HUES48 (cell line): Measurements from ENCODE around the gene SELENOO.
A peak's percentile ranks its signal among the peaks of the same experiment; 100 is the strongest.

Experiments
- H3K27ac ChIP-seq: one replicate; pipeline ENCODE4 v1.7.0; 2013; ENCODE audit warnings: low read depth, low read length, inconsistent platforms
- H3K27me3 ChIP-seq: 2 replicates; pipeline ENCODE4 v1.6.1; 2013; ENCODE audit warnings: mild to moderate bottlenecking, low read length; ENCODE audit not compliant: control insufficient read depth, insufficient read depth
- H3K36me3 ChIP-seq: 2 replicates; pipeline ENCODE4 v1.6.1; 2013; ENCODE audit warnings: low read length; ENCODE audit not compliant: control insufficient read depth, insufficient read depth
- H3K4me1 ChIP-seq: 2 replicates; pipeline ENCODE4 v1.6.1; 2013; ENCODE audit warnings: mild to moderate bottlenecking, low read length; ENCODE audit not compliant: control insufficient read depth, insufficient read depth
- H3K4me3 ChIP-seq: 2 replicates; pipeline ENCODE4 v1.5.1; 2013; ENCODE audit warnings: mild to moderate bottlenecking, low read depth, low read length
- H3K9ac ChIP-seq: 2 replicates; pipeline ENCODE4 v1.6.1; 2013; ENCODE audit warnings: mild to moderate bottlenecking, low read depth, low read length, moderate library complexity
- H3K9me3 ChIP-seq: 2 replicates; pipeline ENCODE4 v1.6.1; 2013; ENCODE audit warnings: low read length; ENCODE audit not compliant: control insufficient read depth, insufficient read depth

Gene SELENOO

GRCh38 chr22:50255099-50255498, 54.3 kb downstream of the SELENOO start:
- Histone ChIP-seq H3K36me3 (peaks cover 7% of the 10 kb centered on the region; the same call in 1 of the 2 replicates), H3K27ac (no peak overlapping the region), H3K4me3 (no peak overlapping the region), H3K4me1 (peaks cover 2% of the 10 kb centered on the region; the same call in 1 of the 2 replicates), H3K27me3 (peaks cover 2% of the 10 kb centered on the region), H3K9ac (no peak overlapping the region), H3K9me3 (no peaks in the 10 kb centered on the region)

GRCh38 chr22:50255607-50256006, 54.8 kb downstream of the SELENOO start:
- Histone ChIP-seq H3K9ac (no peak overlapping the region), H3K9me3 (no peaks in the 10 kb centered on the region), H3K4me3 (no peak overlapping the region), H3K27me3 (peaks cover 7% of the 10 kb centered on the region), H3K27ac (no peak overlapping the region), H3K4me1 (no peaks in the 10 kb centered on the region; the same call in 1 of the 2 replicates), H3K36me3 (peaks cover 7% of the 10 kb centered on the region; the same call in 1 of the 2 replicates)

- Histone ChIP-seq H3K27ac (no peak overlapping the region), H3K4me1 (no peaks in the 10 kb centered on the region; the same call in 1 of the 2 replicates), H3K27me3 (peaks cover 11% of the 10 kb centered on the region), H3K36me3 (peaks cover 7% of the 10 kb centered on the region; the same call in 1 of the 2 replicates), H3K4me3 (no peak overlapping the region), H3K9me3 (no peaks in the 10 kb centered on the region), H3K9ac (no peak overlapping the region)
Observed at GRCh38 chr22:50256258-50256862, 55.5 kb downstream of the SELENOO start.

- H3K4me3 ChIP-seq: no peak overlapping the region
- no peak overlapping the region for H3K27ac ChIP-seq
- no peaks in the 10 kb centered on the region for H3K9me3 ChIP-seq
- peaks cover 7% of the 10 kb centered on the region; the same call in 1 of the 2 replicates for H3K36me3 ChIP-seq
- H3K9ac ChIP-seq: no peak overlapping the region
- H3K27me3 ChIP-seq: peaks cover 13% of the 10 kb centered on the region
- peaks cover 1% of the 10 kb centered on the region for H3K4me1 ChIP-seq
Observed at GRCh38 chr22:50257041-50257440, 56.2 kb downstream of the SELENOO start.

GRCh38 chr22:50257451-50258360, 56.9 kb downstream of the SELENOO start:
- H3K4me3 ChIP-seq: no peak overlapping the region
- H3K4me1 ChIP-seq: peaks cover 8% of the 10 kb centered on the region
- peaks cover 7% of the 10 kb centered on the region; the same call in 1 of the 2 replicates for H3K36me3 ChIP-seq
- no peaks in the 10 kb centered on the region for H3K9me3 ChIP-seq
- H3K9ac ChIP-seq: no peak overlapping the region
- no peak overlapping the region for H3K27ac ChIP-seq
- peaks cover 18% of the 10 kb centered on the region for H3K27me3 ChIP-seq

- Histone ChIP-seq H3K4me1 (peaks cover 13% of the 10 kb centered on the region), H3K27me3 (peaks cover 25% of the 10 kb centered on the region), H3K27ac (no peak overlapping the region), H3K9ac (no peak overlapping the region), H3K36me3 (peaks cover 7% of the 10 kb centered on the region; the same call in 1 of the 2 replicates), H3K4me3 (no peak overlapping the region), H3K9me3 (no peaks in the 10 kb centered on the region)
Observed at GRCh38 chr22:50258361-50259292, 57.8 kb downstream of the SELENOO start.

GRCh38 chr22:50259302-50259701, 58.5 kb downstream of the SELENOO start:
- Histone ChIP-seq H3K4me1 (peaks cover 13% of the 10 kb centered on the region), H3K36me3 (peaks cover 7% of the 10 kb centered on the region; the same call in 1 of the 2 replicates), H3K4me3 (no peak overlapping the region), H3K27me3 (peaks cover 25% of the 10 kb centered on the region), H3K9ac (no peak overlapping the region), H3K27ac (no peak overlapping the region), H3K9me3 (no peaks in the 10 kb centered on the region)

GRCh38 chr22:50260434-50260800, 59.6 kb downstream of the SELENOO start:
- H3K27ac ChIP-seq: no peak overlapping the region
- peaks cover 7% of the 10 kb centered on the region; the same call in 1 of the 2 replicates for H3K36me3 ChIP-seq
- H3K4me3 ChIP-seq: peak overlapping the region; percentile 64
- peaks cover 30% of the 10 kb centered on the region for H3K27me3 ChIP-seq
- peaks cover 13% of the 10 kb centered on the region for H3K4me1 ChIP-seq
- no peaks in the 10 kb centered on the region for H3K9me3 ChIP-seq
- no peak overlapping the region for H3K9ac ChIP-seq

- Histone ChIP-seq H3K4me1 (peaks cover 13% of the 10 kb centered on the region), H3K36me3 (peaks cover 3% of the 10 kb centered on the region; the same call in 1 of the 2 replicates), H3K9ac (no peak overlapping the region), H3K27ac (no peak overlapping the region), H3K9me3 (no peaks in the 10 kb centered on the region), H3K27me3 (peaks cover 30% of the 10 kb centered on the region), H3K4me3 (peak overlapping the region; percentile 64)
Observed at GRCh38 chr22:50260801-50261614, 60.2 kb downstream of the SELENOO start.
